NCI-H2196 (cell line): ENCODE results near the gene COBLL1.
A peak's percentile ranks its signal among the peaks of the same experiment; 100 is the strongest.

Source experiments
- DNase-seq: peaks from one replicate; lab custom pipeline; 2025; ENCODE audit not compliant: unreplicated experiment; lab: John Stamatoyannopoulos, UW

Gene COBLL1

GRCh38 chr2:164859251-164859818 is 17.7 kb upstream of the COBLL1 start:
- no peak for DNase-seq

GRCh38 chr2:164852086-164852485 is 10.5 kb upstream of the COBLL1 start:
- DNase-seq, result no peak

GRCh38 chr2:164850235-164850634 is 8.6 kb upstream of the COBLL1 start:
- no peak for DNase-seq

- DNase-seq, result no peak
These were observed 7.9 kb upstream of the COBLL1 start for GRCh38 chr2:164849506-164849905.

GRCh38 chr2:164847981-164848741 is 6.5 kb upstream of the COBLL1 start:
- DNase-seq, result peak; percentile 63

- DNase-seq, result no peak
These were observed 5.7 kb upstream of the COBLL1 start for GRCh38 chr2:164847291-164847690.

GRCh38 chr2:164846276-164846675 is 4.7 kb upstream of the COBLL1 start:
- no peak for DNase-seq

GRCh38 chr2:164843346-164843911 is 1.8 kb upstream of the COBLL1 start:
- no peak for DNase-seq

- no peak for DNase-seq
These were observed 972 bp upstream of the COBLL1 start for GRCh38 chr2:164842624-164842966.

- peak; percentile 48 for DNase-seq
These were observed 499 bp downstream of the COBLL1 start for GRCh38 chr2:164840930-164841718.

GRCh38 chr2:164840458-164840929 is 1.1 kb downstream of the COBLL1 start:
- peak; percentile 77 for DNase-seq

- DNase-seq, result no peak
These were observed 1.6 kb downstream of the COBLL1 start for GRCh38 chr2:164839914-164840457.

- no peak for DNase-seq
These were observed 3.8 kb downstream of the COBLL1 start for GRCh38 chr2:164837807-164838206.

- DNase-seq, result no peak
These were observed 4.7 kb downstream of the COBLL1 start for GRCh38 chr2:164836907-164837306.

- no peak for DNase-seq
These were observed 6.3 kb downstream of the COBLL1 start for GRCh38 chr2:164835302-164835701.

- no peak for DNase-seq
These were observed 9.7 kb downstream of the COBLL1 start for GRCh38 chr2:164831887-164832286.

- DNase-seq, result no peak
These were observed 10.4 kb downstream of the COBLL1 start for GRCh38 chr2:164831180-164831579.

GRCh38 chr2:164826293-164827243 is 15.1 kb downstream of the COBLL1 start:
- DNase-seq, result peak; percentile 82

- DNase-seq, result no peak
These were observed 16.8 kb downstream of the COBLL1 start for GRCh38 chr2:164824872-164825271.

GRCh38 chr2:164823126-164823525 is 18.5 kb downstream of the COBLL1 start:
- no peak for DNase-seq
